ENCODE results near the gene AMPH. TPM values are rescaled to one million over a fixed set of nuclear protein-coding genes. Genes with fewer than 3 reads are reported as not detected.

Gene AMPH
- total RNA-seq, 1 donor from 2014 or later: not detected

DNA sequence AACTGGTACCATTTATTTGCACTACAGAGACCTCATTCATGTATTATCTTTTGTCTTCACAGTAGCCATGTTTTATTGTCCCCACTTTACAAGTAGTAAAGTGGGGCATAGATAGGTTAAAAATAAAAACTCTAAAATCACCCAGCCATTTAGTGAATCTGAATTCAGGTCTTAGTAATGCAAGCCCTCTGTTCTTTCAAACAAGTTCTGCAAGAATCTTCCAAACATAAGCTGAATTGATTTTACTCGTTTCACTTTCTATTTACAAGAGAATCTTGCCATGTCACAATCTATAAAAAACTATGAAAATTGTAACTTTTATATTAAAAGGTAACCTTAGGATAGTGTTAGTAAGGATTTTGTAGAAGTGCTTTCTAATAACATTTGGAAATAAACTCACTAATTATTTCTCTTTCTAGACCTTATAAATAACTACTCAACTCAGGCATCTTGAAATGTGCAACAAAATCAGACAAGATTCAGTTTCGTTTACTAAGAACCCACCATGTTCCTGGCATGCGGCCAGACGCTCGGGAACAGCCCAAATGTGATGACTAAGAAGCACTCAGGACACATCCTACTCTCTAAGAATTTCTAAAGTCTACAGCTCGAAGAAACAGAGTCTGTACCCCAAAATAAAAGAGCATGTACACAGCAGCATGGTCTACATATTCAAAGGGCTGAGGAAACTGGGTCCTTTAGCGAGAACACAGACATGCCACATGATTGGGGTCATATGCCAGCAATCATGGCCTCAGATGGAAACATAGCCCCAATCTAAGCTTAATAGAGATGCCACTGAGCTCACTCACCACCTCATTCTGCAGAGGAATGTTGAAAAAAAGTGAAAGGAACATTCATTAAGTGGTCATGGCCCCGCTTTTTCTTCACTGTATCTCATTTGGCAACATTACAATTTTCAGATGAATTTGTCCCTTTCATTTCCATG, 167.6 kb downstream of the AMPH start:
- no peak overlapping the region for H3K27ac Mint-ChIP-seq
- no peaks in the 10 kb centered on the region for H3K36me3 Mint-ChIP-seq (ENCODE audit: low read depth)
- ATAC-seq (ENCODE audit: low read depth) (no peak), DNase-seq (no peak)
- H3K4me3 Mint-ChIP-seq: peak overlapping the region; percentile 32
- H3K9me3 Mint-ChIP-seq: no peaks in the 10 kb centered on the region
- CTCF ChIA-PET: no interaction called here
- peaks cover 20% of the 10 kb centered on the region for H3K4me1 Mint-ChIP-seq
- POLR2A ChIA-PET: no interaction called here
- H3K27me3 Mint-ChIP-seq: no peaks in the 10 kb centered on the region
- TF ChIP-seq, protein P1, sequence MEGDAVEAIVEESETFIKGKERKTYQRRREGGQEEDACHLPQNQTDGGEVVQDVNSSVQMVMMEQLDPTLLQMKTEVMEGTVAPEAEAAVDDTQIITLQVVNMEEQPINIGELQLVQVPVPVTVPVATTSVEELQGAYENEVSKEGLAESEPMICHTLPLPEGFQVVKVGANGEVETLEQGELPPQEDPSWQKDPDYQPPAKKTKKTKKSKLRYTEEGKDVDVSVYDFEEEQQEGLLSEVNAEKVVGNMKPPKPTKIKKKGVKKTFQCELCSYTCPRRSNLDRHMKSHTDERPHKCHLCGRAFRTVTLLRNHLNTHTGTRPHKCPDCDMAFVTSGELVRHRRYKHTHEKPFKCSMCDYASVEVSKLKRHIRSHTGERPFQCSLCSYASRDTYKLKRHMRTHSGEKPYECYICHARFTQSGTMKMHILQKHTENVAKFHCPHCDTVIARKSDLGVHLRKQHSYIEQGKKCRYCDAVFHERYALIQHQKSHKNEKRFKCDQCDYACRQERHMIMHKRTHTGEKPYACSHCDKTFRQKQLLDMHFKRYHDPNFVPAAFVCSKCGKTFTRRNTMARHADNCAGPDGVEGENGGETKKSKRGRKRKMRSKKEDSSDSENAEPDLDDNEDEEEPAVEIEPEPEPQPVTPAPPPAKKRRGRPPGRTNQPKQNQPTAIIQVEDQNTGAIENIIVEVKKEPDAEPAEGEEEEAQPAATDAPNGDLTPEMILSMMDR (IDR thresholded peaks at IDR 0.05): no peak
- intact Hi-C loops (cut with micrococcal nuclease): no loop called here

DNA sequence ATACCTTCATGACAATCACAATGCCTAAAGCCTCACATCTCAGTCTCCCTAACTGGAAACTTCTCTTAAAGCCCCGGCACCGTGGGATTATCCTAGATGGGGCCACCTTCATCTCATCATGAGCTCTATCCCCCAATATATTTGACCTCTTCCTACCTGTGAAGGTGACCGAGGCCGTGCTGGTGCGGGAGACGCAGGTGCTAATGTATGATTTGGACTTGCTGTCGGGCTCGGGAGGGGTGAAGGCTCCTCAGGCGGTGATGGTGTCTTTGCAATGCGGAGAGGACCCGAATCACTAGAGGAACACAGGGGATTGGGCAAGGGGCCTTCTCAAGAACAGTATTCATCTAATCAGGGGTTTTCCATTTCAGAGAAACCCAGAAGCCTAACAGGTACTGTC, 168.4 kb downstream of the AMPH start:
- H3K4me1 Mint-ChIP-seq: peaks cover 20% of the 10 kb centered on the region
- no peak overlapping the region for H3K4me3 Mint-ChIP-seq
- no peaks in the 10 kb centered on the region for H3K36me3 Mint-ChIP-seq (ENCODE audit: low read depth)
- no peak for DNase-seq
- H3K27ac Mint-ChIP-seq: no peak overlapping the region
- ChIA-PET POLR2A (no interaction called here), CTCF (no interaction called here)
- H3K27me3 Mint-ChIP-seq: no peaks in the 10 kb centered on the region
- TF ChIP-seq, protein P1 (IDR thresholded peaks at IDR 0.05): no peak
- intact Hi-C loops (cut with micrococcal nuclease): no loop called here
- no peaks in the 10 kb centered on the region for H3K9me3 Mint-ChIP-seq
- ATAC-seq (ENCODE audit: low read depth): no peak

DNA sequence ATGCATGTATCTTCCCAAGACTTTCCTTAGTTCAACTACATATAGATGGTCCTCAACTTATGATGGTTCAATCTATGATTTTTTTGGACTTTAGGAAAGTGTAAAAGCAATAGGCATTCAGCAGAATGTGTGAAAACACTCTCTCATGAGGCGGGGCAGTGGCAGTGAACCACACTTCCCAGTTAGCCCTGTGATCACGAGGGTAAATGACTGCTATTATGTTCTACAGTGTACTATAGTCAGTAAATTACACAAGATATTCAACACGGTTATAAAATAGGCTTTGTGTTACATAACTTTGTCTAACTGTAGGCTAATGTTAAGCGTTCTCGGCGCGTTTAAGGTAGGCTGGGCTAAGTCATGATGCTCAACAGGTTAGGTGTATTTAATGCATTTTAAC, 169.3 kb downstream of the AMPH start:
- ChIA-PET CTCF (no interaction called here), POLR2A (no interaction called here)
- no peaks in the 10 kb centered on the region for H3K27me3 Mint-ChIP-seq
- peaks cover 20% of the 10 kb centered on the region for H3K4me1 Mint-ChIP-seq
- no peaks in the 10 kb centered on the region for H3K36me3 Mint-ChIP-seq (ENCODE audit: low read depth)
- intact Hi-C loops (cut with micrococcal nuclease): no loop called here
- peaks cover 2% of the 10 kb centered on the region for H3K9me3 Mint-ChIP-seq
- no peak for DNase-seq
- H3K27ac Mint-ChIP-seq: no peak overlapping the region
- TF ChIP-seq, protein P1 (IDR thresholded peaks at IDR 0.05): no peak
- no peak overlapping the region for H3K4me3 Mint-ChIP-seq
- no peak for ATAC-seq (ENCODE audit: low read depth)

DNA sequence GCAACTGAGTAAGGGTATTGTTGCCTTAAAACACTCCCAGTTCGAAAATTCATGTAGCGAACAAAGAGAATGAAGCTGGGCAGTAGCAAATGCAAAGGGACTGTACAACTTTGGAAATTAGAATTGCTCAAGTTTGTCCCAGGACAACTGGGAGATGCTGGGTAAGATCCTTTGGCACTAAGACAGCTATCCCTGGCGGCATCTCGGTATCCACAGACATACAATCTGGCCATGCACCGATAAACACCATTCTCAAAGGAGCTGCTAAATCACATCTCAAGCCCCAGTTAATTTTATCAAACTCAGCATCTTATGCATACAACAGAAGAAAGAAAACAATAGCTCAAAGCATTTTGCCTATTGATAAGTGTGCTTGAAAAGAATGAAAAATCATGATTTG, 177.3 kb downstream of the AMPH start:
- H3K4me3 Mint-ChIP-seq: no peak overlapping the region
- H3K27me3 Mint-ChIP-seq: peaks cover 7% of the 10 kb centered on the region
- ChIA-PET POLR2A (no interaction called here), CTCF (no interaction called here)
- ATAC-seq (ENCODE audit: low read depth) (no peak), DNase-seq (no peak)
- no peak overlapping the region for H3K27ac Mint-ChIP-seq
- H3K36me3 Mint-ChIP-seq (ENCODE audit: low read depth): no peaks in the 10 kb centered on the region
- TF ChIP-seq, protein P1 (IDR thresholded peaks at IDR 0.05): no peak
- intact Hi-C loops (cut with micrococcal nuclease): no loop called here
- peaks cover 2% of the 10 kb centered on the region for H3K9me3 Mint-ChIP-seq
- no peaks in the 10 kb centered on the region for H3K4me1 Mint-ChIP-seq

DNA sequence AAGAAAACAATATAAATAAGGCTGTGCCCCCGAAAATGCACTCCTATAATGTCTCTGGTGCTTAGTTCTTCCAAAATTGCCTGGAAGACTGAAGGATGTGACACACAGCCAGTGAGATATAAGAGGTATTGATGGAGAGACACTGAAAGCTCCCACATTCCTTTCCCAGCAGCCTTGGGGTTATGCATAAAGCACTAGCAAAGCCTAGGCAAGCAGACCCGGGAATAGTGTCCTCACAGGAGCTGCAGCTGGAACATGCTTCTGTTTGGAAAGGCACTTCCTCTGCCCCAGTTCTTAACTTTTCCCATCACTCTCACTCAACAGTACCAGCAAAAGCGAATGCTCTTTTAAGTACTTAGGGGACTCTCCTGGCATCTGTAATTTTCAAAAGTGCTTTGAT, 178.0 kb downstream of the AMPH start:
- ChIA-PET CTCF (no interaction called here), POLR2A (no interaction called here)
- no peak for ATAC-seq (ENCODE audit: low read depth)
- DNase-seq: no peak
- no peaks in the 10 kb centered on the region for H3K36me3 Mint-ChIP-seq (ENCODE audit: low read depth)
- no peaks in the 10 kb centered on the region for H3K4me1 Mint-ChIP-seq
- TF ChIP-seq, protein P1 (IDR thresholded peaks at IDR 0.05): no peak
- no peak overlapping the region for H3K27ac Mint-ChIP-seq
- peaks cover 2% of the 10 kb centered on the region for H3K9me3 Mint-ChIP-seq
- intact Hi-C loops (cut with micrococcal nuclease): no loop called here
- H3K27me3 Mint-ChIP-seq: peaks cover 7% of the 10 kb centered on the region
- H3K4me3 Mint-ChIP-seq: no peak overlapping the region
